Spinal cord (tissue), 10 donors: ENCODE data around the gene ADARB2. TPM values are rescaled to one million over a fixed set of nuclear protein-coding genes. Genes with fewer than 3 reads are reported as not detected.

Experiments
- DNase-seq, 6 donors: peaks; one replicate each; pipeline versions ENCODE4 v3.0.0 to v3.0.0-alpha.2; 2013 to 2015; ENCODE audit warnings: low spot score in 6 of 6, low read depth in 4 of 6
- H3K27ac ChIP-seq: one replicate; pipeline ENCODE4 v1.5.1; 2013; ENCODE audit warnings: low read depth, low read length, control low read depth
- H3K27me3 ChIP-seq: one replicate; pipeline ENCODE4 v1.6.1; 2013; ENCODE audit warnings: low read length; ENCODE audit not compliant: control insufficient read depth, insufficient read depth
- H3K36me3 ChIP-seq: one replicate; pipeline ENCODE4 v1.6.1; 2013; ENCODE audit warnings: low read length; ENCODE audit not compliant: control insufficient read depth, insufficient read depth
- H3K4me1 ChIP-seq: one replicate; pipeline ENCODE4 v1.6.1; 2013; ENCODE audit warnings: low read length; ENCODE audit not compliant: control insufficient read depth, insufficient read depth
- H3K4me3 ChIP-seq: one replicate; pipeline ENCODE4 v1.5.1; 2013; ENCODE audit warnings: low read depth, low read length, control low read depth
- H3K9me3 ChIP-seq: one replicate; pipeline ENCODE4 v1.6.1; 2013; ENCODE audit warnings: low read length; ENCODE audit not compliant: control insufficient read depth, insufficient read depth
- WGBS: methylation state at CpG from one replicate; pipeline ENCODE4 v1.1.5; 2013; ENCODE audit warnings: missing lambda C conversion rate; ENCODE audit not compliant: insufficient coverage; 5-methylcytosine and 5-hydroxymethylcytosine counted together
- polyA plus RNA-seq, 2 donors: library from polyadenylated mRNA; unstranded; fragments of 120-200 nt; gene quantifications; one replicate each; pipeline ENCODE4 v1.2.1, GENCODE V29; 2013; ENCODE audit not compliant: insufficient read length in 2 of 2
- total RNA-seq, 2 donors: library from RNA; depleted of rRNA in 1 of 2; stranded (reverse); fragments of 120-200 nt in 1 of 2; fragments of >200 nt in 1 of 2; gene quantifications; one replicate each; pipeline versions ENCODE4 v1.2.3 to v1.2.4, GENCODE V29; 2013 to 2014
- donor health status: healthy.

The ADARB2 gene
- total and polyA plus RNA-seq, 4 donors: 4.1 to 11.2 (median 8.3) TPM

GRCh38 chr10:1266033-1266802 is 471.1 kb downstream of the ADARB2 start:
- peaks cover 6% of the 10 kb centered on the region for H3K36me3 ChIP-seq
- 96% methylated on average over 32 of the region's 36 CpGs for WGBS
- no peak overlapping the region for H3K4me3 ChIP-seq
- no peak for DNase-seq
- H3K4me1 ChIP-seq: no peaks in the 10 kb centered on the region
- no peaks in the 10 kb centered on the region for H3K9me3 ChIP-seq
- no peaks in the 10 kb centered on the region for H3K27me3 ChIP-seq
- H3K27ac ChIP-seq: no peak overlapping the region

GRCh38 chr10:1264001-1264400 is 473.3 kb downstream of the ADARB2 start:
- peak in 1 of 6 donors; percentile 70 for DNase-seq
- no peak overlapping the region for H3K4me3 ChIP-seq
- WGBS: 35% methylated on average over 6 of the region's 9 CpGs
- H3K9me3 ChIP-seq: no peaks in the 10 kb centered on the region
- no peak overlapping the region for H3K27ac ChIP-seq
- H3K4me1 ChIP-seq: no peaks in the 10 kb centered on the region
- no peaks in the 10 kb centered on the region for H3K27me3 ChIP-seq
- H3K36me3 ChIP-seq: no peaks in the 10 kb centered on the region

DNA sequence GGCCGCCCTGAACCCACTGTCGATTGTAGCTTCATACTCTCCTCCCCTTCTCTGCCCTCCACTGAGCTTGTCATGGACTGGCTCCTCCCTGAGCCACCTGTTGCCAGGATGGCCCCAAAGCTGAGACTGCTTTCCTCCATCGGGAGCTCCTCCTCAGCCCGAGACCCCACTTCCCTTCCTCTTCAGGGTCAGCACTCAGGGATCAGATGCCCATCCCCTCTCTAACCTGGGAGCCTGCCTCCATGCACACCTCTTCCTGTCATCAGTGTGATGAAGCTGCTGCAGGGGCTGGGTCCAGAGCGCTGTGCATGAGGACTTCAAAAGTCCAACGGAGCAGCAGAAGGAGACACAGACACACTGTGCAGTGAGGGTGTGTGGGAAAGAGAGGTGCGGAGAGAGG is 480.1 kb downstream of the ADARB2 start:
- H3K27ac ChIP-seq: no peak overlapping the region
- WGBS: 85% methylated on average over 7 of the region's 7 CpGs

DNA sequence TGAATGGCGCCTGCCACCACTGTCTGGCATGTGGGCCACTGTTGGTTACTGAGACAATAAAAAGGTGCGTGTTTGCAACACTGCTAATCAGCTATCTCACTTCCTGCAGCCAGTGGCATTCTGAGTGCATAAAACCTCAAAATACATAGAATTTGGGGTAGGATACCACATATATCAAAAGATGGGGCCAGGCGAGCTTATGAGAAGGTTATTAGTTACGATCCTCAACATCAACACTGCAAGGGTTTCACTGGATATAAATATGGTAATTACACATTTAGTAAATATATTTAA is 480.9 kb downstream of the ADARB2 start:
- no CpG with 5 or more reads among the region's 4 CpGs for WGBS
- H3K27ac ChIP-seq: no peak overlapping the region

More for the DNA sequence above, 480.1 kb downstream of the ADARB2 start:
- no peaks in the 10 kb centered on the region for H3K9me3 ChIP-seq
- peaks cover 4% of the 10 kb centered on the region for H3K27me3 ChIP-seq
- DNase-seq: no peak
- no peak overlapping the region for H3K4me3 ChIP-seq
- peaks cover 6% of the 10 kb centered on the region for H3K4me1 ChIP-seq
- no peaks in the 10 kb centered on the region for H3K36me3 ChIP-seq

GRCh38 chr10:1255600-1256431 is 481.5 kb downstream of the ADARB2 start:
- peaks cover 6% of the 10 kb centered on the region for H3K4me1 ChIP-seq
- no peak overlapping the region for H3K27ac ChIP-seq
- H3K36me3 ChIP-seq: no peaks in the 10 kb centered on the region
- no peaks in the 10 kb centered on the region for H3K9me3 ChIP-seq
- H3K4me3 ChIP-seq: no peak overlapping the region
- peaks cover 4% of the 10 kb centered on the region for H3K27me3 ChIP-seq
- WGBS: 65% methylated on average over 10 of the region's 10 CpGs
- peak in 1 of 6 donors; percentile 53 for DNase-seq

More for the DNA sequence above, 480.9 kb downstream of the ADARB2 start:
- peaks cover 4% of the 10 kb centered on the region for H3K27me3 ChIP-seq
- no peak overlapping the region for H3K4me3 ChIP-seq
- no peaks in the 10 kb centered on the region for H3K9me3 ChIP-seq
- no peaks in the 10 kb centered on the region for H3K36me3 ChIP-seq
- DNase-seq: no peak
- H3K4me1 ChIP-seq: peaks cover 6% of the 10 kb centered on the region

DNA sequence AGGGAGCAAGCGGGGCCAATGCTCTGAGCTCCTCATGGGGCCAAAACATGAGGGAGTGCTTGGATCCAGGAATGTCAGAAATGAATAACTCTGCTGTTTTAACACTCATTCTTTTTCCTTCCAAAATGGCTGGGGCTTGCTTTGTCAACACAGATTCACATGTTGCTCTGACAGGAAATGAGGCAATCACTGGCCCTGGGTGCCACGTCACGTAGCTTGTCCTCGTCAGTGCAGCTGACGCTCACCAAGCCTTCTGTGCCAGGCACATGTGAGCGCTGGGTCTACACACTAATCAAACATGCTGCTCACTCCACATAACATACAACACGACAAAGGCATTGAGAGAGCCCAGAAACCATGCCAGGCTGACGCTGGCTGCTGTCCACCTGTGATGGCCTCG is 482.2 kb downstream of the ADARB2 start:
- Histone ChIP-seq H3K36me3 (no peaks in the 10 kb centered on the region), H3K27me3 (peaks cover 4% of the 10 kb centered on the region), H3K27ac (no peak overlapping the region), H3K4me1 (peaks cover 6% of the 10 kb centered on the region), H3K9me3 (no peaks in the 10 kb centered on the region), H3K4me3 (no peak overlapping the region)
- 79% methylated on average over 9 of the region's 9 CpGs for WGBS
- DNase-seq: no peak

DNA sequence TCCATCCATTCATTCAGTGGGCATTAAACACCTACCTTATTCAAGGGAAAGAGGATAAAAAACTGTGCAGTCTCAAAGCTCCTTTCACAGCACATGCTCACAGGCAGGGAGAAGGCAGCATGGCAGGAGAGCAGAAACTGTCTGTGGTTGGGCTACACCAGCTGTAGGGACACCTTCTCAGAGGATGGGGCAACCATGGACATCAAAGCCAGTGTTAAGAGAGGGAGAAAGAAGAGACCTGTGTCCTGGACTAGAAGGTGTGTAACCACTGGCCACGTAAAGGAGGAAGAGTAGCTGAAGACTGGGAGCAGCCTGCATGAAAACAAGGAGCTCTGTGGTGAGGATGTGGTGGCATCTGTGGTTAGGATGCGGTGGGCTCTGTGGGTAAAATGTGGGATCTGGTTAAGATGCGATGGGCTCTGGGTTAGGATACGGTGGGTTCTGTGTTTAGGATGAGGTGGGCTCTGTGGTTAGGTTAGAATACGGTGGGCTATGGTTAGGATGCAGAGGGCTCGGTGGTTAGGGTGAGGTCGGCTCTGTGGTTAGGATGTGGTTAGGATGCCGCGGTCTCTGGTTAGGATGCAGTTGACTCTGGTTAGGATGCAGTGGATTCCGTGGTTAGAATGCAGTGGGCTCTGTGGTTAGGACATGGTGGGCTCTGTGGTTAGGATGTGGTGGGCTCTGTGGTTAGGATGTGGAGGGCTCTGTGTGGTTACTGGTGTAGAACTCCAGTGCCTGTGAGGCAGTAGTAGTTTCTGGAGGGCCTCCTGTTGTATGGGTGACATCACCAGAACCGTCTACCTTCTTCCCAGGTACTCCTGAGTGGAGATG is 483.6 kb downstream of the ADARB2 start:
- Histone ChIP-seq H3K4me3 (no peak overlapping the region), H3K9me3 (no peaks in the 10 kb centered on the region), H3K4me1 (peaks cover 8% of the 10 kb centered on the region), H3K36me3 (no peaks in the 10 kb centered on the region), H3K27me3 (peaks cover 4% of the 10 kb centered on the region), H3K27ac (no peak overlapping the region)
- DNase-seq: no peak
- 84% methylated on average over 9 of the region's 11 CpGs for WGBS

DNA sequence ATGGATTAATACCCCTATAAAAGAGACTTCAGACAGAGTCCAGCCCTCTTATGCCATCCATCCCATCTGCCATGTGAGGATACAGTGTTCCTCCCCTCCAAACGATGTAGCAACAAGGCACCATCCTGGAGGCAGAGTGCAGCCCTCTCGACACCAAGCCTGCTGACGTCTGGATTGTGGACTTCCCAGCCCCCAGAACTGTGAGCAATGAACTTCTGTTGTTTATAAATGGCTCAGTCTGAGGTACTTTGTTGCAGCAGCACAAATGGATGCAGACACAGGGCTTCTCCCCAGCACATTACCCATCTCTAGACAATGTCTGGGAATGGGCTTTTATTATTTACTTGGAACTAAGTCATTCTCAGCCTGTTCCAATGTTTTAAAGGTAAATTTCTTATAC is 485.6 kb downstream of the ADARB2 start:
- no peak overlapping the region for H3K27ac ChIP-seq
- 0% methylated on average over 1 of the region's 3 CpGs for WGBS
- H3K36me3 ChIP-seq: no peaks in the 10 kb centered on the region
- H3K4me3 ChIP-seq: no peak overlapping the region
- no peak for DNase-seq
- no peaks in the 10 kb centered on the region for H3K27me3 ChIP-seq
- H3K9me3 ChIP-seq: no peaks in the 10 kb centered on the region
- peaks cover 8% of the 10 kb centered on the region for H3K4me1 ChIP-seq

DNA sequence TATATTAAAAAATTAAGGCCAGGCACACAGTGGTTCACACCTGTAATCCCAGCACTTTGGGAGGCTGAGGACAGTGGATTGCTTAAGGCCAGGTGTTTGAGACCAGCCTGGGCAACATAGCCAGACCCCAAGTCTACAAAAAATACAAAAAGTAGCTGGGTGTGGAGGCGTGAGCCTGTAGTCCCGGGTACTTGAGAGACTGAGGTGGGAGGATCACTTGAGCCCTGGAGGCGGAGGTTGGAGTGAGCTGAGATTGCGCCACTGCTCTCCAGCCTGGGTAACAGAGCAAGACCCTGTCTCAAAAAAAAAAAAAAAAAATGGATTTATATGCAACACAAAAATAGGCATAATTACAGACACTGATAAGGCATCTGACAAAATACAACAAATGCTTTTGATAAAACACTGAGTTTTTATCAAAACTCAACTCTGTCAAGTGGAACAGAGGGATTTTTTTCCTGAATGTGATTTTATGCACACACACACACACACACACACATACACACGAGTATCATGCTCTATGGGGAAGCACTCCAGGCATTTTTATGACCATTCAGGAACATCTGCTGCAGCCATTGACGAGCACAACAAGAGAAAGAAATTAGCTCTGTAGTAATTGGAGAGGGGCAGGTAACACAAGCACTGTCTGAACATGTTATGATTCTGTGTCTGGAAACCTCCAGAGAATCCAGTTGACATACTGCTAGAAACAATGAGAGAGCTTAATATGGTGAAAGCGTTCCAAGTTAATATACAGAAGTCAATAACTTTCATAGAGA is 488.0 kb downstream of the ADARB2 start:
- Histone ChIP-seq H3K36me3 (no peaks in the 10 kb centered on the region), H3K9me3 (no peaks in the 10 kb centered on the region), H3K27ac (no peak overlapping the region), H3K27me3 (no peaks in the 10 kb centered on the region), H3K4me1 (peaks cover 3% of the 10 kb centered on the region), H3K4me3 (no peak overlapping the region)
- 50% methylated on average over 1 of the region's 7 CpGs for WGBS
- DNase-seq: peak in 1 of 6 donors; percentile 88
